ENCODE data around the gene IDH3G.

- no peak for TF ChIP-seq EZH2 (IDR thresholded peaks at IDR 0.05; ENCODE audit: low read length)
- TF ChIP-seq, protein P1, sequence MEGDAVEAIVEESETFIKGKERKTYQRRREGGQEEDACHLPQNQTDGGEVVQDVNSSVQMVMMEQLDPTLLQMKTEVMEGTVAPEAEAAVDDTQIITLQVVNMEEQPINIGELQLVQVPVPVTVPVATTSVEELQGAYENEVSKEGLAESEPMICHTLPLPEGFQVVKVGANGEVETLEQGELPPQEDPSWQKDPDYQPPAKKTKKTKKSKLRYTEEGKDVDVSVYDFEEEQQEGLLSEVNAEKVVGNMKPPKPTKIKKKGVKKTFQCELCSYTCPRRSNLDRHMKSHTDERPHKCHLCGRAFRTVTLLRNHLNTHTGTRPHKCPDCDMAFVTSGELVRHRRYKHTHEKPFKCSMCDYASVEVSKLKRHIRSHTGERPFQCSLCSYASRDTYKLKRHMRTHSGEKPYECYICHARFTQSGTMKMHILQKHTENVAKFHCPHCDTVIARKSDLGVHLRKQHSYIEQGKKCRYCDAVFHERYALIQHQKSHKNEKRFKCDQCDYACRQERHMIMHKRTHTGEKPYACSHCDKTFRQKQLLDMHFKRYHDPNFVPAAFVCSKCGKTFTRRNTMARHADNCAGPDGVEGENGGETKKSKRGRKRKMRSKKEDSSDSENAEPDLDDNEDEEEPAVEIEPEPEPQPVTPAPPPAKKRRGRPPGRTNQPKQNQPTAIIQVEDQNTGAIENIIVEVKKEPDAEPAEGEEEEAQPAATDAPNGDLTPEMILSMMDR (optimal IDR thresholded peaks at IDR 0.05 in 1 of 3, IDR thresholded peaks at IDR 0.05 in 1 of 3, conservative IDR thresholded peaks at IDR 0.05 in 1 of 3; ENCODE audit: extremely low read depth in 1 of 3, insufficient read depth in 2 of 3, low read length in 3 of 3) = no peak
Observed at GRCh38 chrX:153770601-153771414, 23.4 kb downstream of the IDH3G start.
